ENCODE measurements around the gene PNPO. TPM values are rescaled to one million over a fixed set of nuclear protein-coding genes. Genes with fewer than 3 reads are reported as not detected.

The PNPO gene
- total and polyA plus RNA-seq, 2 of the 13 experiments (the other 11 are each of a cell fraction or from before 2014, with no cell fraction given) = 47.9 to 63.3 TPM

DNA sequence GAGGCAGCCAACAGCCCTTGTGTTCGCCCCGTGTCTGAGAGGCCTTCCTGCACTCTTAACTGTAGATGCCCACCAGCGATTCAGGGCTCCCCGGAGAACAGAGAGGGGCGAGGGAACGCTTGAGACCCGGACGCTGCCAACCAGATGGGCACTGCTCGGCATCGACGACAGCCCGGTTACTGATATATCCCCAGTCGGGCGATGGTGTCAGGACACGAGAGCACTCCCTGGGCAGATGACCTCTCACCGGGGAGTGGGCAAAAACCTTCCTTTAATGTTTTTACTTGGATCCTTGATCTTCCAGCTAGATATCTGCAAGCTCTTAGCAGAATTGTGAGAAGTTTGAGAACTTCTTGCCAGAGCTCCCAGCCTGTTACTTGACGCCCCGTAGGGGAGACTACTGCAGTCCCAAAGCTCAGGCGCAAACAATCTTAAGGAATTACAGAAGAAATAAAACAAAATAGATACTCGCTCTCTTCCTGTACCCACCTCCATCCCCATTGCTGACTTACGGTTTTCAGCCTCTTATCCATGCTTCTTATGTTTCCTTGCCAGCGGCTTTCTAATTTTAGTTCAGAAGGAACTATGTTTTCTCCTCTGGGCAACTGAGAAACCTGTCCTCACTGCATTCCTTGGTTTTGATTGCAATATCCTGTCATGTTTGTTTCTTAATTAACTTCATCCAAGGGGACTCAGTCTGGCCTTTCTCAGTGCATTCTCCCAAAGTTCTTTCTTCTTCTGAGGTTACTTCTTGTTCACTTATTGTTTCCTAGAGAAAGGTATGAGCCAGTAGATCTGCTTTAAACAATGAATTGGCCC, 44.5 kb upstream of the PNPO start (continued):
- TF ChIP-seq, protein P1, sequence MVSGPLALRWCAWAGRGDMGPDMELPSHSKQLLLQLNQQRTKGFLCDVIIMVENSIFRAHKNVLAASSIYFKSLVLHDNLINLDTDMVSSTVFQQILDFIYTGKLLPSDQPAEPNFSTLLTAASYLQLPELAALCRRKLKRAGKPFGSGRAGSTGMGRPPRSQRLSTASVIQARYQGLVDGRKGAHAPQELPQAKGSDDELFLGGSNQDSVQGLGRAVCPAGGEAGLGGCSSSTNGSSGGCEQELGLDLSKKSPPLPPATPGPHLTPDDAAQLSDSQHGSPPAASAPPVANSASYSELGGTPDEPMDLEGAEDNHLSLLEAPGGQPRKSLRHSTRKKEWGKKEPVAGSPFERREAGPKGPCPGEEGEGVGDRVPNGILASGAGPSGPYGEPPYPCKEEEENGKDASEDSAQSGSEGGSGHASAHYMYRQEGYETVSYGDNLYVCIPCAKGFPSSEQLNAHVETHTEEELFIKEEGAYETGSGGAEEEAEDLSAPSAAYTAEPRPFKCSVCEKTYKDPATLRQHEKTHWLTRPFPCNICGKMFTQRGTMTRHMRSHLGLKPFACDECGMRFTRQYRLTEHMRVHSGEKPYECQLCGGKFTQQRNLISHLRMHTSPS (CRISPR knock-in tag; IDR thresholded peaks at IDR 0.05; ENCODE audit: low read depth) = peak; percentile 17; the same call in 1 of the 2 replicates
- TF ChIP-seq, protein P2, sequence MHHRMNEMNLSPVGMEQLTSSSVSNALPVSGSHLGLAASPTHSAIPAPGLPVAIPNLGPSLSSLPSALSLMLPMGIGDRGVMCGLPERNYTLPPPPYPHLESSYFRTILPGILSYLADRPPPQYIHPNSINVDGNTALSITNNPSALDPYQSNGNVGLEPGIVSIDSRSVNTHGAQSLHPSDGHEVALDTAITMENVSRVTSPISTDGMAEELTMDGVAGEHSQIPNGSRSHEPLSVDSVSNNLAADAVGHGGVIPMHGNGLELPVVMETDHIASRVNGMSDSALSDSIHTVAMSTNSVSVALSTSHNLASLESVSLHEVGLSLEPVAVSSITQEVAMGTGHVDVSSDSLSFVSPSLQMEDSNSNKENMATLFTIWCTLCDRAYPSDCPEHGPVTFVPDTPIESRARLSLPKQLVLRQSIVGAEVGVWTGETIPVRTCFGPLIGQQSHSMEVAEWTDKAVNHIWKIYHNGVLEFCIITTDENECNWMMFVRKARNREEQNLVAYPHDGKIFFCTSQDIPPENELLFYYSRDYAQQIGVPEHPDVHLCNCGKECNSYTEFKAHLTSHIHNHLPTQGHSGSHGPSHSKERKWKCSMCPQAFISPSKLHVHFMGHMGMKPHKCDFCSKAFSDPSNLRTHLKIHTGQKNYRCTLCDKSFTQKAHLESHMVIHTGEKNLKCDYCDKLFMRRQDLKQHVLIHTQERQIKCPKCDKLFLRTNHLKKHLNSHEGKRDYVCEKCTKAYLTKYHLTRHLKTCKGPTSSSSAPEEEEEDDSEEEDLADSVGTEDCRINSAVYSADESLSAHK (CRISPR knock-in tag; IDR thresholded peaks at IDR 0.05; ENCODE audit: borderline replicate concordance) = no peak
- TF ChIP-seq HHEX (CRISPR knock-in tag; IDR thresholded peaks at IDR 0.05) = no peak
- TF ChIP-seq, protein P3, sequence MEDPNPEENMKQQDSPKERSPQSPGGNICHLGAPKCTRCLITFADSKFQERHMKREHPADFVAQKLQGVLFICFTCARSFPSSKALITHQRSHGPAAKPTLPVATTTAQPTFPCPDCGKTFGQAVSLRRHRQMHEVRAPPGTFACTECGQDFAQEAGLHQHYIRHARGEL (CRISPR knock-in tag; IDR thresholded peaks at IDR 0.05) = no peak
- peak; percentile 44; the same call in 1 of the 2 replicates for TF ChIP-seq RXRA (CRISPR knock-in tag; IDR thresholded peaks at IDR 0.05)
- TF ChIP-seq ZNF225 (CRISPR knock-in tag; IDR thresholded peaks at IDR 0.05) = peak; percentile 83; the same call in 1 of the 2 replicates
- TF ChIP-seq SMAD9 (CRISPR knock-in tag; IDR thresholded peaks at IDR 0.05) = no peak
- no peak for TF ChIP-seq EED (CRISPR knock-in tag; IDR thresholded peaks at IDR 0.05)
- no peak for TF ChIP-seq ZNF33A (CRISPR knock-in tag; IDR thresholded peaks at IDR 0.05; ENCODE audit: borderline replicate concordance)
- 0 out of 2 replicates have a peak, but pooled peaks have one; percentile 5 for TF ChIP-seq HNF4A (CRISPR knock-in tag; IDR thresholded peaks at IDR 0.05)
- TF ChIP-seq FOXC1 (CRISPR knock-in tag; IDR thresholded peaks at IDR 0.05; ENCODE audit: borderline replicate concordance) = no peak
- TF ChIP-seq, protein P4, sequence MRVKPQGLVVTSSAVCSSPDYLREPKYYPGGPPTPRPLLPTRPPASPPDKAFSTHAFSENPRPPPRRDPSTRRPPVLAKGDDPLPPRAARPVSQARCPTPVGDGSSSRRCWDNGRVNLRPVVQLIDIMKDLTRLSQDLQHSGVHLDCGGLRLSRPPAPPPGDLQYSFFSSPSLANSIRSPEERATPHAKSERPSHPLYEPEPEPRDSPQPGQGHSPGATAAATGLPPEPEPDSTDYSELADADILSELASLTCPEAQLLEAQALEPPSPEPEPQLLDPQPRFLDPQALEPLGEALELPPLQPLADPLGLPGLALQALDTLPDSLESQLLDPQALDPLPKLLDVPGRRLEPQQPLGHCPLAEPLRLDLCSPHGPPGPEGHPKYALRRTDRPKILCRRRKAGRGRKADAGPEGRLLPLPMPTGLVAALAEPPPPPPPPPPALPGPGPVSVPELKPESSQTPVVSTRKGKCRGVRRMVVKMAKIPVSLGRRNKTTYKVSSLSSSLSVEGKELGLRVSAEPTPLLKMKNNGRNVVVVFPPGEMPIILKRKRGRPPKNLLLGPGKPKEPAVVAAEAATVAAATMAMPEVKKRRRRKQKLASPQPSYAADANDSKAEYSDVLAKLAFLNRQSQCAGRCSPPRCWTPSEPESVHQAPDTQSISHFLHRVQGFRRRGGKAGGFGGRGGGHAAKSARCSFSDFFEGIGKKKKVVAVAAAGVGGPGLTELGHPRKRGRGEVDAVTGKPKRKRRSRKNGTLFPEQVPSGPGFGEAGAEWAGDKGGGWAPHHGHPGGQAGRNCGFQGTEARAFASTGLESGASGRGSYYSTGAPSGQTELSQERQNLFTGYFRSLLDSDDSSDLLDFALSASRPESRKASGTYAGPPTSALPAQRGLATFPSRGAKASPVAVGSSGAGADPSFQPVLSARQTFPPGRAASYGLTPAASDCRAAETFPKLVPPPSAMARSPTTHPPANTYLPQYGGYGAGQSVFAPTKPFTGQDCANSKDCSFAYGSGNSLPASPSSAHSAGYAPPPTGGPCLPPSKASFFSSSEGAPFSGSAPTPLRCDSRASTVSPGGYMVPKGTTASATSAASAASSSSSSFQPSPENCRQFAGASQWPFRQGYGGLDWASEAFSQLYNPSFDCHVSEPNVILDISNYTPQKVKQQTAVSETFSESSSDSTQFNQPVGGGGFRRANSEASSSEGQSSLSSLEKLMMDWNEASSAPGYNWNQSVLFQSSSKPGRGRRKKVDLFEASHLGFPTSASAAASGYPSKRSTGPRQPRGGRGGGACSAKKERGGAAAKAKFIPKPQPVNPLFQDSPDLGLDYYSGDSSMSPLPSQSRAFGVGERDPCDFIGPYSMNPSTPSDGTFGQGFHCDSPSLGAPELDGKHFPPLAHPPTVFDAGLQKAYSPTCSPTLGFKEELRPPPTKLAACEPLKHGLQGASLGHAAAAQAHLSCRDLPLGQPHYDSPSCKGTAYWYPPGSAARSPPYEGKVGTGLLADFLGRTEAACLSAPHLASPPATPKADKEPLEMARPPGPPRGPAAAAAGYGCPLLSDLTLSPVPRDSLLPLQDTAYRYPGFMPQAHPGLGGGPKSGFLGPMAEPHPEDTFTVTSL (CRISPR knock-in tag; IDR thresholded peaks at IDR 0.05; ENCODE audit: borderline replicate concordance) = peak; percentile 58; the same call in 1 of the 2 replicates
- TF ChIP-seq ONECUT2 (CRISPR knock-in tag; IDR thresholded peaks at IDR 0.05) = 0 out of 2 replicates have a peak, but pooled peaks have one; percentile 11
- no peak for TF ChIP-seq ZNF816 (CRISPR knock-in tag; IDR thresholded peaks at IDR 0.05; ENCODE audit: borderline replicate concordance)
